Measurements from ENCODE around the gene TUSC7. TPM values are rescaled to one million over a fixed set of nuclear protein-coding genes. Genes with fewer than 3 reads are reported as not detected.

The TUSC7 gene
- total and polyA plus RNA-seq, 2 of the 8 experiments (the other 6 are each of a cell fraction or from before 2014, with no cell fraction given): not detected

GRCh38 chr3:116691041-116691440, 18.5 kb upstream of the TUSC7 start:
- Histone ChIP-seq H3K9ac (replicated peaks in 1 of 4; ENCODE audit: extremely low read depth in 1 of 4, low read depth in 3 of 4, low read length in 3 of 4) (no peak overlapping the region), H3K9me3 (ENCODE audit: insufficient read depth in 2 of 2, low read depth in 1 of 2, low read length in 1 of 2) (no peaks in the 10 kb centered on the region), H3K23me2 (ENCODE audit: low read depth, low read length) (no peaks in the 10 kb centered on the region), H3K27me3 (replicated peaks in 1 of 4; ENCODE audit: control insufficient read depth in 3 of 4, extremely low read depth in 1 of 4, insufficient read depth in 3 of 4, low read length in 3 of 4) (no peaks in the 10 kb centered on the region), H2BK5ac (ENCODE audit: low read depth, low read length) (no peak overlapping the region), H2AFZ (ENCODE audit: low read length) (no peak overlapping the region), H4K8ac (ENCODE audit: extremely low read depth, insufficient read depth, low read length) (no peak overlapping the region), H3K4me1 (replicated peaks in 1 of 4; ENCODE audit: control insufficient read depth in 3 of 4, insufficient read depth in 4 of 4, low read length in 3 of 4) (no peaks in the 10 kb centered on the region), H3K4ac (replicated peaks; ENCODE audit: insufficient read length, low read depth, low read length) (no peak overlapping the region), H2BK20ac (ENCODE audit: low read length) (no peak overlapping the region), H2AK5ac (ENCODE audit: low read depth, low read length) (no peak overlapping the region), H3K27ac (ENCODE audit: low read depth, low read length) (no peak overlapping the region), H3K79me2 (ENCODE audit: control insufficient read depth in 1 of 2, insufficient read depth in 2 of 2, low read length in 2 of 2) (no peaks in the 10 kb centered on the region), H3K79me1 (ENCODE audit: low read depth, low read length) (no peaks in the 10 kb centered on the region), H2BK12ac (ENCODE audit: low read depth, low read length) (no peak overlapping the region), H4K5ac (ENCODE audit: insufficient read length, low read depth, low read length) (no peak overlapping the region), H3K14ac (ENCODE audit: insufficient read length) (no peak overlapping the region), H4K20me1 (replicated peaks in 1 of 2; ENCODE audit: control insufficient read depth in 1 of 2, insufficient read depth in 2 of 2, low read length in 2 of 2) (no peaks in the 10 kb centered on the region), H2BK15ac (ENCODE audit: low read length) (no peak overlapping the region), H3K4me2 (ENCODE audit: insufficient read depth in 1 of 2, low read depth in 2 of 2, low read length in 2 of 2) (no peak overlapping the region), H3K36me3 (ENCODE audit: control insufficient read depth in 2 of 4, insufficient read depth in 4 of 4, low read length in 3 of 4) (no peaks in the 10 kb centered on the region), H3K18ac (ENCODE audit: extremely low read depth, low read length) (no peak overlapping the region), H3K4me3 (ENCODE audit: extremely low read depth in 1 of 4, insufficient read depth in 2 of 4, low read depth in 3 of 4, low read length in 4 of 4) (no peak overlapping the region), H4K91ac (replicated peaks; ENCODE audit: insufficient read length, low read length) (no peak overlapping the region), H3K23ac (ENCODE audit: insufficient read length) (no peak overlapping the region), H3K56ac (replicated peaks; ENCODE audit: insufficient read length, low read depth, low read length) (no peak overlapping the region), H2BK120ac (replicated peaks; ENCODE audit: low read depth, low read length) (no peak overlapping the region)
- 93% methylated on average over 2 of the region's 2 CpGs; no CpG with 5 or more reads in 1 of the 2 experiments for WGBS, 2 experiments (ENCODE audit: extremely low coverage in 1 of 2, insufficient coverage in 1 of 2, insufficient read length in 1 of 2, insufficient replicate concordance in 2 of 2, low coverage in 1 of 2, low lambda C conversion rate in 2 of 2, missing lambda C conversion rate in 1 of 2)
- ChIA-PET CTCF (ENCODE audit: partially characterized antibody) (interaction anchor here (0.9 kb wide), 1 partner anchor 76 kb away, joined by 8 read pairs; no protein-coding TSS in a partner anchor), POLR2A (ENCODE audit: partially characterized antibody) (interaction anchor here (0.8 kb wide), 1 partner anchor 11 kb away, joined by 6 read pairs; no protein-coding TSS in a partner anchor)
- FAIRE-seq: no peak
- no peak for DNase-seq (ENCODE audit: low read depth in 1 of 2, low spot score in 2 of 2)
